ENCODE results near the gene PCP2. TPM values are rescaled to one million over a fixed set of nuclear protein-coding genes. Genes with fewer than 3 reads are reported as not detected.

Gene PCP2
- 1.3 and 1.5 TPM in 2 replicates for total RNA-seq

DNA sequence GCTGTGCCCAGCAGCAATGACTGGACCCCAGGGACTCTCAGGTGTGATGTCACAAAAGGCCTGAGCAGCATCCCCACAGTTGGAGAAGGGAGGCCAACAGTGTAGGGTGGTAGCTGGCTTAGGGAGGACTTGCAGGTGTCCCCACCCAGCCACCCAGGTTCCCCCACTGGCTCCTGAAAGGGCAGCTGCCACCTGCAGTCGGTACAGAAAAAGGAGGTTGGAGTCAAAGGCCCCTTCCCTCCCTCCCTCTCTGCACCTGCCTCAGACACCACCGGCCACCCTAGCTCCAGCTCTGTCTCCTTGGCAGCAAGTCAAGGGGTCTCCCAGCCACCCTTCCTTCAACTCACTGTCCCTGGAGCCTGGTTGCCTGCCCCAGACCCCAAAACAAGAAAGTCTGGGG is at the start of gene PCP2:
Gene PCP2, minus strand, starts transcription at position 22 of the 400 bp plus-strand sequence. CDS start 262 bp downstream, outside the sequence.
- Mint-ChIP-seq H3K27ac (no peak within 1 kb of the TSS), H3K4me1 (peaks cover 34% of the 10 kb centered on the region), H3K9me3 (no peaks in the 10 kb centered on the region), H3K4me3 (peak within 1 kb of the TSS; percentile 43), H3K36me3 (ENCODE audit: low read depth) (peaks cover 10% of the 10 kb centered on the region), H3K27me3 (no peaks in the 10 kb centered on the region)
- intact Hi-C loops (cut with micrococcal nuclease) = no loop called here
- no peak for DNase-seq

DNA sequence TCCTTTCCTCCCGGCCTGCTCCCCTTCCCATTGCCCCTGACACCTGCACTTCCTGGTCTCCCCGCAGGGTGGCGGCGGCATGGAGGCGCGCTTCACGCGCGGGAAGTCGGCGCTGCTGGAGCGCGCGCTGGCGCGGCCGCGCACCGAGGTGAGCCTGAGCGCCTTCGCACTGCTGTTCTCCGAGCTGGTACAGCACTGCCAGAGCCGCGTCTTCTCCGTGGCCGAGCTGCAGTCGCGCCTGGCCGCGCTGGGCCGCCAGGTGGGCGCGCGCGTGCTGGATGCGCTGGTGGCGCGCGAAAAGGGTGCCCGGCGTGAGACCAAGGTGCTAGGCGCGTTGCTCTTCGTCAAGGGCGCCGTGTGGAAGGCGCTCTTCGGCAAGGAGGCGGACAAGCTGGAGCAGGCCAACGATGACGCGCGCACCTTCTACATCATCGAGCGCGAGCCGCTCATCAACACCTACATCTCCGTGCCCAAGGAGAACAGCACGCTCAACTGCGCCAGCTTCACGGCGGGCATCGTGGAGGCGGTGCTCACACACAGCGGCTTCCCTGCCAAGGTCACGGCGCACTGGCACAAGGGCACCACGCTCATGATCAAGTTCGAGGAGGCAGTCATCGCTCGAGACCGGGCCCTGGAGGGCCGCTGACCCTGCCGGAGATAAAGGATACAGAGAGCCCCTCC is 48.8 kb upstream of the PCP2 start:
- H3K27ac Mint-ChIP-seq = no peak overlapping the region

DNA sequence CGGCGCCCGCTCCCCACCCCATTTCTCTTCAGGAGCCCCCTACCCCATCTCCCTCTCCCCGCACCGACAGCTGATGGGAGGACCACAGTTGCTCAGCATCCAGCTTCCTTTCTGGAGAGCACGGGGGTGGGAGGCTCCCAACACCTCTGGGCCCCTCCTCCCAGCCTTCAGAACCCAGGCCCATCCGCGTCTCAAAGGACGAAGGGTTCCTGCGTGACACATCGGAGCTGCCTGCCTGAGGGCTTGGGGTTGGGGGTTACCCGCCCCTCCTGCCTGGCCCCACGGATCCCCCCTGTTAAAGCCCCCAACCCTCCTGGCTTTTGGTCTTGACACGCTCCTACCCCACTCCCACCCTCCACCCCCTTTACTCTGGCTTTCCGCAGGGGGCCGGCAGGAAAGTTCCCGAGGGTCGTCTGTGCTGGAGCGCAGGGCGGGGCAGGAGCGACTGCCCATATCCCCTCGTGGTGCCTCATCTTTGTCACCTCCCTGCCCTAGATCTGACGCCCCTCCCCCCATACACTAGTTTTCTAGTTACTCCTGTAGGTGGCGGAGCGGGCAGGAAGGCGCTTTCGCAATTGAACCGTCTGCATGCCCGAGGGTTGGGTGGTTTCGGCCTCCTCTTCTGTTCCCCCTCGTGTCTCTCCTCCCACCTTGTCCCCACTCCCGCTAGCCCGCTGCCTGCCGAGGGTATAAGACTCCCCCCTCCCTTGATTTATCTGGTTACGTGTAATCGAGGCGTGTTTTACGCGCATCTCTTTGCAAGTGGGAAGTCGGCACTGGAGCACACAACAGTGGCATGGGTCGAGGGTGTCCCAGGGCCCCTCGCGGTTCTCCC is 48.0 kb upstream of the PCP2 start:
- peak; percentile 95 for DNase-seq
- H3K4me3 Mint-ChIP-seq = peak overlapping the region; percentile 97
- intact Hi-C loops (cut with micrococcal nuclease) = loop anchor here (1.0 to 2.0 kb wide), 5 partner anchors 23 to 118 kb away; partner anchors contain the start of genes PET100 and XAB2
- H3K36me3 Mint-ChIP-seq (ENCODE audit: low read depth) = peaks cover 18% of the 10 kb centered on the region
- peaks cover 37% of the 10 kb centered on the region for H3K4me1 Mint-ChIP-seq
- peak overlapping the region; percentile 96 for H3K27ac Mint-ChIP-seq
- no peaks in the 10 kb centered on the region for H3K9me3 Mint-ChIP-seq
- peaks cover 15% of the 10 kb centered on the region for H3K27me3 Mint-ChIP-seq

More for the DNA sequence above, 48.8 kb upstream of the PCP2 start:
- Mint-ChIP-seq H3K36me3 (ENCODE audit: low read depth) (peaks cover 18% of the 10 kb centered on the region), H3K27me3 (peaks cover 9% of the 10 kb centered on the region), H3K9me3 (no peaks in the 10 kb centered on the region), H3K4me3 (peak overlapping the region; percentile 97), H3K4me1 (peaks cover 31% of the 10 kb centered on the region)
- DNase-seq = no peak
- intact Hi-C loops (cut with micrococcal nuclease) = no loop called here

DNA sequence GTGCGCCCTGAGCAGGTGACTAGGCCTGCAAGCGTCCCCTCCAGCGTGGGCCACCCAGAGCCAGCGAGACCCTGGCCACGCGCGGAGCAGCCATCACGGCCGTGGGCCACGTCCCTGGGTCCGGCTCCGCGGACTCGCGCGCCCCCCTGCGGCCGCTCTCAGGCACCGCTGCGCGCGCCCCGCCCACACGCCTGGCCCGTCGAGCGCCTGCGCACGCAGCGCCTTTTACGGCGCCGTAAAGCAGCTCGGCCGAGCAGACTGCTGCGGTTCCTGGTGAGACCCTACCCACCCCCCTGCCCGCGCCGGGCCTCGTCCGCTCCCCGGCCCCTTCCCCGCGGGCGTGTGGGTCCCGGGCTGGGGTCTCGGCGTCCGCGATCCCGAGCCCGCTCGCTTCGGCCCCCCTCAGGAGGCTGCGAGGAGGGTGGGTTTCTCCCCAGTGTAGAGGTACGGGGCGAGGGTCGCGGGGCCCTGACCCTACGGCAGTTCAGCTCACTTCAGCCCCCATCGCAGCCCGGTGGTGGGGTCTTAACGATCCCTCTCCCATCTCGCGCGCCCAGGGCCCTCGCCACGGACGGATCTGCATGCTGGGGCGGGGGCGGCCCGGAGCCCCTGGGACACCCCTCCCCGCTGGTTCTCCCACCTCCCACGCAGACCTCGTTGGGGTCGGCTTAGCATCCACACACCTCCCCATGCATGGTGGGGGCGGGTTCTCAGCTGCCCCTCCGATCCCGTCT is 47.3 kb upstream of the PCP2 start, which contains the start of gene TRAPPC5:
Gene TRAPPC5, plus strand, starts transcription at position 228 of the 734 bp plus-strand sequence. CDS start 1,421 bp downstream, outside the sequence.
- peaks cover 18% of the 10 kb centered on the region for H3K27me3 Mint-ChIP-seq
- H3K36me3 Mint-ChIP-seq (ENCODE audit: low read depth) = peaks cover 18% of the 10 kb centered on the region
- H3K27ac Mint-ChIP-seq = peak within 1 kb of the TSS; percentile 96
- H3K4me1 Mint-ChIP-seq = peaks cover 43% of the 10 kb centered on the region
- H3K4me3 Mint-ChIP-seq = peak within 1 kb of the TSS; percentile 97
- DNase-seq = peak; percentile 98
- no peaks in the 10 kb centered on the region for H3K9me3 Mint-ChIP-seq
- intact Hi-C loops (cut with micrococcal nuclease) = loop anchor here (1.0 to 2.0 kb wide), 6 partner anchors 24 to 119 kb away; partner anchors contain the start of genes PET100 and XAB2

DNA sequence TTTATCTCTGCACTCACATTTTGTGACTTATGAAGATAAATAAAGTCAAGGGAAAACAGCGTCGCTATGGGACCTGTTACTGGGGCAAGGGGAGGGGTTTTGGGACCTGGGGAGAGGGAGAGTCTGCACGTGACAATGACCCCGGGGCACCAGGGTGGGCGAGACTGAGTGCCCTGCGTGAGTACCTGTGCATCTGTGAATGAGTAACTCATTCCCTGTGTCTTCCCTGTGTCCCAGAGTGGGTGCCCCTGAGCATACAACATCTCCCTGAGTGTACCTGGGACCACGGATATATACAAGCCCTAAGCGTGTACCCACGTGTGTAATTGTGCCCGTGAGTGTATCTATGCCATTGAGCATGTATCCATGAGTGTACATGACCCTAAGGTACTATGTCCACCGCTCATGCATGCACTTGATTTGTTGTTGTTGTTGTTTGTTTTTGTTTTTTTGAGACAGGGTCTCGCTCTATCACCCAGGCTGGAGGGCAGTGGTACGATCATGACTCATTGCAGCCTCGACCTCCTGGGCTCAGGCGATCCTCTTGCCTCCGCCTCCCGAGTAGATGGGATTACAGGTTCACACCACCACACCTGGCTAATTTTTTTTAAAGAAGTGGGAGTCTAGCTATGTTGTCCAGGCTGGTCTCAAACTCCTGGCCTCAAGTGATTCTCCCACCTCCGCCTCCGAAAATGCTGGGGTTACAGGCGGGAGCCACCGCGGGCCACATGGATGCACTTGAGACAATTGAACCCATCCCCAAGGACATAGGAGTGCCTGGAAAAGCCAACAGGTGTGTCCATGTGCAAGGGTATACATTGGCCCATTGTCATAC is 46.5 kb upstream of the PCP2 start:
- peak overlapping the region; percentile 67 for H3K4me3 Mint-ChIP-seq
- H3K4me1 Mint-ChIP-seq = peaks cover 43% of the 10 kb centered on the region
- H3K27ac Mint-ChIP-seq = peak overlapping the region; percentile 84
- intact Hi-C loops (cut with micrococcal nuclease) = loop anchor here (1.0 to 2.0 kb wide), 4 partner anchors 25 to 127 kb away; partner anchors contain the start of genes PET100 and XAB2
- H3K36me3 Mint-ChIP-seq (ENCODE audit: low read depth) = peaks cover 11% of the 10 kb centered on the region
- no peak for DNase-seq
- no peaks in the 10 kb centered on the region for H3K9me3 Mint-ChIP-seq
- peaks cover 19% of the 10 kb centered on the region for H3K27me3 Mint-ChIP-seq

DNA sequence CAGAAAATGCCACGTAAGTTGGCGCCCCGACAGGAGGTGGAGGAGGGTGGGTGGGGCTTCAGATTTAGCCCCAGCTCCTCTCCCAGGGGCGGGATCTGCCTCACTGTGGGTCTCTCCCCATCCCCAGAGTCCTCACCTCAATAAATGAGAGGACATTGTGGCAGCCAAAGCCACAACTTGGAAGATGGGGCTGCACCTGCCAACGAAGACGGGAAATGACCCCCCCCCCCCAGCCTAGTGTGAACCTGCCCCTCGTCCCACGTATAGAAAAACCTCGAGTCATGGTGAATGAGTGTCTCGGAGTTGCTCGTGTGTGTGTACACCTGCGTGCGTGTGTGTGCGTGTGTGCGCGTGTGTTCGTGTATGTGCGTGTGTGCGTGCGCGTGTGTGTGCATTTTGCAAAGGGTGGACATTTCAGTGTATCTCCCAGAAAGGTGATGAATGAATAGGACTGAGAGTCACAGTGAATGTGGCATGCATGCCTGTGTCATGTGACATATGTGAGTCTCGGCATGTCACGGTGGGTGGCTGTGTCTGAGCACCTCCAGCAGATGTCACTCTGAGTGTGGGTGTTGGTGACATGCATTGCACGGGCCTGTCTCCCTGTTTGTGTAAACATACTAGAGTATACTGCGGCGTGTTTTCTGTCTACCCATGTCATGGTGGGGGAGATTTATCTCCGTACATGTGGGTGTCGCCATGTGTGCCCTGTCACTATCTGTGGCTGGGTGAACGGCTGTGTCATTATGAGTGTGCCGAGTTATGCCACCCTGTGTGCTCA is 45.6 kb upstream of the PCP2 start:
- Mint-ChIP-seq H3K27ac (peak overlapping the region; percentile 84), H3K4me3 (peak overlapping the region; percentile 67), H3K4me1 (peaks cover 45% of the 10 kb centered on the region), H3K27me3 (peaks cover 22% of the 10 kb centered on the region), H3K9me3 (no peaks in the 10 kb centered on the region), H3K36me3 (ENCODE audit: low read depth) (peaks cover 11% of the 10 kb centered on the region)
- DNase-seq = peak; percentile 87
- intact Hi-C loops (cut with micrococcal nuclease) = loop anchor here (2.0 kb wide), 1 partner anchor 128 kb away; no protein-coding TSS in a partner anchor

DNA sequence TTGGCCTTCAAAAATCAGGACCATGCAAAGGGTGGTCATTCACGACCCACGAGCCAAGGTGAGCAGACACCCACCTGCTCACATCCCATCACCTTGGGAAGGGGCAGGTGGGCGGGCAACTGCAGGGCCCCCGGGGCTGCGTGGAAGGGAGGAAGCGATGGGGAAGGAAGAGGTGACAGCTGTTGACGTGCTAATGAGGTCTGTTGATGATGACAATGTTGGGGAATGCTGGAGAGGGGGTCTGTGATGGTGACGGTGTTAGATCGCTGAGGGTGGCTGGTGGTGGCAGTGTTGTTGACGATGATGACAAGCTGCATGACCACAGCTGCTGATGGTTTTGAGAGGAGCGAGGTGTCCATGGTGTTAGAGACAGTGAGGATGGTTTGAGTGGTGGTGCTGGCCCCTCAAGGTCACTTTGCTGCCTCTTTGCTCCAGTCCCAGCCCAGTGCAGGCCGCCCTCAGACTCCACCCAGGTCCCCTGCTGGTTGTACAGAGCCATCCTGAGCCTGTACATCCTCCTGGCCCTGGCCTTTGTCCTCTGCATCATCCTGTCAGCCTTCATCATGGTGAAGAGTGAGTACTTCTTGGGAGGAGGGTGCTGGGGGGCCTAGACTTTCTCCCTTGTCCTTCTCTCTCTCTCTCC is 44.3 kb upstream of the PCP2 start:
- intact Hi-C loops (cut with micrococcal nuclease) = loop anchor here (2.0 kb wide), 1 partner anchor 129 kb away; no protein-coding TSS in a partner anchor
- no peak for DNase-seq
- H3K27ac Mint-ChIP-seq = peak overlapping the region; percentile 23
- no peak overlapping the region for H3K4me3 Mint-ChIP-seq
- H3K9me3 Mint-ChIP-seq = no peaks in the 10 kb centered on the region
- peaks cover 26% of the 10 kb centered on the region for H3K27me3 Mint-ChIP-seq
- peaks cover 46% of the 10 kb centered on the region for H3K4me1 Mint-ChIP-seq
- H3K36me3 Mint-ChIP-seq (ENCODE audit: low read depth) = peaks cover 6% of the 10 kb centered on the region

DNA sequence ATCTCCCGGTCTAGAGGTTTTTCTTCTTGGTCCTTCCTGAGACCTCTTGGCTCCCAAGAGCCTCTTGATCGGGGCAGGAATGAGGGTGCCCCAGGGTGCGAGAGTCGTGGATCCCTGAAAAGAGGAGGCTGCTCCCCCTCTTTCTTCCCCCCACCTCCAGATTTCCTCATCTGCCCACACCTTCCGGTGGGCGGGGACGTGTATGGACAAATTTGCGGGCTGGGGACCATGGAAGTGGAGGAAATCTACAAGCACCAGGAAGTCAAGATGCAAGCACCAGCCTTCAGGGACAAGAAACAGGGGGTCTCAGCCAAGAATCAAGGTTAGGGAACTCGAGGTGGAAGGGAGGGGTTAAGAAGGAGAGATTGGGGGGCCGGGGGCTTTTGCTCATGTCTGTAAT is 43.3 kb upstream of the PCP2 start, which contains the start of gene MCEMP1:
Gene MCEMP1, plus strand, starts transcription at position 237 of the 400 bp plus-strand sequence. Its CDS starts 31 bp downstream, at position 268.
- Mint-ChIP-seq H3K36me3 (ENCODE audit: low read depth) (peaks cover 2% of the 10 kb centered on the region), H3K4me1 (peaks cover 45% of the 10 kb centered on the region), H3K9me3 (no peaks in the 10 kb centered on the region), H3K27ac (peak within 1 kb of the TSS; percentile 48), H3K27me3 (peaks cover 27% of the 10 kb centered on the region), H3K4me3 (peak within 1 kb of the TSS; percentile 50)
- intact Hi-C loops (cut with micrococcal nuclease) = no loop called here
- no peak for DNase-seq

DNA sequence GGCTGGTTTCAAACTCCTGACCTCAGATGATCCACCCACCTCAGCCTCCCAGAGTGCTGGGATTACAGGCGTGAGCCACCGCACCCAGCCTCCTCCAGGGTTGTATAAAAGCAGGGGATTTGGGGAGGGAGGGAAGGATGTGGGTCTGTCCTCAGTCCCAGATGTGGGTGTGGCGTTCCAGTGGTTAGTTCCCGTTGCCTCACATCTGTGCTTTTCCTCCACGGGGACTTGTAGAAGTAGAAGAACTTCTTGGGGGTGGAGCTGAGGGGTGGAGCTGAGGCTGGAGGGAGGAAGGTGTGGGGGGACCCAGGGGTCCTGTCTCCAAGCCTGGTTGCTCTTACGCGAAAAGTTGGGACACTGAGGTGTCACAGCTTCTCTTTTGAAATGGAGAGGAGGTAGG is 42.9 kb upstream of the PCP2 start:
- Mint-ChIP-seq H3K4me1 (peaks cover 43% of the 10 kb centered on the region), H3K27me3 (peaks cover 30% of the 10 kb centered on the region), H3K9me3 (no peaks in the 10 kb centered on the region), H3K36me3 (ENCODE audit: low read depth) (no peaks in the 10 kb centered on the region), H3K27ac (no peak overlapping the region), H3K4me3 (peak overlapping the region; percentile 50)
- intact Hi-C loops (cut with micrococcal nuclease) = no loop called here
- no peak for DNase-seq

DNA sequence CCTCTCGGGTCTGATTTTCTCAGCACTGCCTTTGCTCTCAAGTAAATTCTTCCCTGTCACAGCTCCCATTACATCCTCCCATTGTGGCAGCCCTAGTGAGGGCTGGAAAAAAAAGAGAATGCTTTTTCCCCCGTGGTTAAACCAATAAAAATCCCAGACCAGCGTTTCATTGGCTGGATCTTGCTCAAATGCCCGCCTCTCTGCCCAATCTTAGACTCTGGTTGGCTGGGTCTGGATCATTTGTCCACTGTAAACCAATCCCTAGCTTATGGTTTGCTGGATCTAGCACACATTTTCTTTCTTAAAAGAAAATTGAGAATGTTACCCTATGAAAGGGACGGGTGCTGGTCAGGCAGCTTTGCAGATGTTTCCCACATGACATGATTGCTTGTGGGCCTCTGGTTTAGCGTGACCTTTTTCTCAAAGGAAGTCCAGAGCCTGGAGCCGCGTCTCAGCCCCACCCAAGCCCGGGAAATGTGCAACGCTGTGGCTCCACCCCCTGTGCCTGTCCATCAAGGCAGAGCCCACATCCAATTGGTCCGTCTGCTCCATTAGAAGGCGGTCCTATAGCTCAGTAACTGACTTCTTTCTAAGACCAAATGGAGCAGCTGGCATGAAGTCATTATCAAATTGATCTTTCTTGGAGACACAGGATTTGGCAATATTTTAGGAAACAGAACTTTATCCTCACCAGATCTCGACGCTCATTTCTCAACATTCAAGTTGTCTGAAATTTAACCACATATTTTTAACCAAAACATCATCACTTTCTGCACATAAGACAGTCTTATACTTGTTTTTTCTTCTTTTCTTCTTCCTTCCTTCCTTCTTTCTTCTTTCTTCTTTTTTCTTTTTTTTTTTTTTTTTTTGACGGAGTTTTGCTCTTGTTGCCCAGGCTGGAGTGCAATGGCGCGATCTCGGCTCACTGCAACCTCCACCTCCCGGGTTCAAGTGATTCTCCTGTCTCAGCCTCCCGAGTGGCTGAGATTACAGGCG is 40.8 kb upstream of the PCP2 start:
- intact Hi-C loops (cut with micrococcal nuclease) = no loop called here
- no peak overlapping the region for H3K27ac Mint-ChIP-seq
- H3K4me1 Mint-ChIP-seq = peaks cover 39% of the 10 kb centered on the region
- H3K4me3 Mint-ChIP-seq = no peak overlapping the region
- no peaks in the 10 kb centered on the region for H3K9me3 Mint-ChIP-seq
- H3K36me3 Mint-ChIP-seq (ENCODE audit: low read depth) = no peaks in the 10 kb centered on the region
- peak; percentile 78 for DNase-seq
- H3K27me3 Mint-ChIP-seq = peaks cover 43% of the 10 kb centered on the region

DNA sequence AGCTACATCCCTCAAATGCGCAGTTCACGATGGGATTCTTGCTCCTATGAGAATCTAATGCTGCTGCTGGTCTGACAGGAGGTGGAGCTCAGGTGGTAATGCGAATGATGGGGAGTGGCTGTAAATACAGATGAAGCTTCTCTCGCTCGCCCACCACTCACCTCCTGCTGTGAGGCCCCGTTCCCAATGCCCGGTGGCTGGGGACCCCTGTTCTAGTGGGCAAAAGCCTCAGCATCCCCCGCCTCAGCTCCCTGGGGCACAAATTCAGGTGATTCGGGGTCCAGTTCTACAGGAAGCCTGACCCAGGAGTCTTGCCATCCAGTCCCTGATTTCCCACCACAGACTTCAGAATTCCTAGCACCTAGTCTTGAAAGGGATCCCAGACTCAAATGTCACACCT is 39.0 kb upstream of the PCP2 start:
- no peak for DNase-seq
- Mint-ChIP-seq H3K36me3 (ENCODE audit: low read depth) (no peaks in the 10 kb centered on the region), H3K4me1 (peaks cover 28% of the 10 kb centered on the region), H3K4me3 (no peak overlapping the region), H3K27ac (no peak overlapping the region), H3K27me3 (peaks cover 38% of the 10 kb centered on the region), H3K9me3 (no peaks in the 10 kb centered on the region)
- intact Hi-C loops (cut with micrococcal nuclease) = no loop called here

Data from activated CD4-positive, alpha-beta T cell treated with anti-CD3 and anti-CD28 coated beads, Interleukin-2, amount 10 ng/mL, durations not matched to agents 24 days and 14 days (primary cell).